ENCODE results near the gene TMEM52. TPM values are rescaled to one million over a fixed set of nuclear protein-coding genes. Genes with fewer than 3 reads are reported as not detected.

Gene TMEM52
- total and polyA plus RNA-seq, 2 of the 13 experiments (the other 11 are each of a cell fraction or from before 2014, with no cell fraction given), result 13.2 to 18.7 TPM

GRCh38 chr1:1891349-1892078 is 27.6 kb downstream of the TMEM52 start (continued):
- no peak for TF ChIP-seq KLF15 (CRISPR knock-in tag; IDR thresholded peaks at IDR 0.05; ENCODE audit: borderline replicate concordance)
- no peak for TF ChIP-seq STAG1 (CRISPR knock-in tag; IDR thresholded peaks at IDR 0.05)
- no peak for TF ChIP-seq NR1H2 (CRISPR knock-in tag; IDR thresholded peaks at IDR 0.05; ENCODE audit: borderline replicate concordance, low read depth)

GRCh38 chr1:1890506-1891348 is 28.4 kb downstream of the TMEM52 start, which contains the start of gene GNB1:
Gene GNB1 (minus strand): TSS chr1:1891087. CDS start chr1:1825453, 65,634 bp downstream.
- H3K79me2 ChIP-seq (ENCODE audit: insufficient read depth, low read length), result peaks cover 52% of the 10 kb centered on the region
- TF ChIP-seq PHF21A (CRISPR knock-in tag; IDR thresholded peaks at IDR 0.05) (0 out of 2 replicates have a peak, but pooled peaks have one; percentile 7), TBL1XR1 (IDR thresholded peaks at IDR 0.05; ENCODE audit: borderline replicate concordance, low read length, partially characterized antibody) (no peak), YEATS4 (CRISPR knock-in tag; IDR thresholded peaks at IDR 0.05; ENCODE audit: borderline replicate concordance) (peak; percentile 61; the same call in 1 of the 2 replicates), HNRNPK (IDR thresholded peaks at IDR 0.05; ENCODE audit: low read depth, low read length, poor library complexity, severe bottlenecking) (peak; percentile 49), ZBTB2 (CRISPR knock-in tag; IDR thresholded peaks at IDR 0.05; ENCODE audit: low read depth) (peak; percentile 71; the same call in 1 of the 2 replicates), ATF3 (CRISPR knock-in tag; IDR thresholded peaks at IDR 0.05) (peak; percentile 40; the same call in 1 of the 2 replicates), HOXA7 (CRISPR knock-in tag; IDR thresholded peaks at IDR 0.05) (no peak), ZNF17 (CRISPR knock-in tag; IDR thresholded peaks at IDR 0.05) (no peak), HNRNPLL (IDR thresholded peaks at IDR 0.05; ENCODE audit: low read depth, low read length, poor library complexity, severe bottlenecking) (peak; percentile 37), ZNF34 (CRISPR knock-in tag; IDR thresholded peaks at IDR 0.05; ENCODE audit: borderline replicate concordance) (no peak), RBFOX2 (IDR thresholded peaks at IDR 0.05; ENCODE audit: low read depth, low read length) (peak; percentile 86), YEATS2 (CRISPR knock-in tag; IDR thresholded peaks at IDR 0.05; ENCODE audit: borderline replicate concordance) (peak; percentile 58; the same call in 1 of the 2 replicates), HMGXB4 (CRISPR knock-in tag; IDR thresholded peaks at IDR 0.05; ENCODE audit: borderline replicate concordance in 1 of 2, low read depth in 1 of 2) (0 out of 4 replicates have a peak, but pooled peaks of 1 of the 2 experiments have one; percentile 63)

More at GRCh38 chr1:1890506-1891348, 28.4 kb downstream of the TMEM52 start, which contains the start of gene GNB1:
- intact Hi-C loops (cut with micrococcal nuclease; ENCODE audit: unreplicated experiment), result no loop called here
- H2AFZ ChIP-seq (ENCODE audit: low read length), result no peak within 1 kb of the TSS
- peak within 1 kb of the TSS; percentile 93 for H3K9ac ChIP-seq (ENCODE audit: insufficient read depth, low read depth, low read length)
- peak within 1 kb of the TSS; percentile 85 to 99 (median 90) for H3K4me3 ChIP-seq (replicated peaks in 1 of 3; ENCODE audit: insufficient read depth in 1 of 3, low read depth in 2 of 3, low read length in 3 of 3)
- FAIRE-seq (no peak), ATAC-seq (peak; percentile 33), DNase-seq (ENCODE audit: low spot score) (peak; percentile 70)
- peak within 1 kb of the TSS; percentile 87 for H3K27ac ChIP-seq (ENCODE audit: extremely low read length, insufficient read depth, low read length)
- peaks cover 37% of the 10 kb centered on the region for H4K20me1 ChIP-seq (ENCODE audit: insufficient read depth, low read length)
- ChIA-PET CTCF (ENCODE audit: low intra/inter-chr PET ratio, low total read pairs) (no interaction called here), POLR2A (interaction anchor here (1.1 to 1.9 kb wide), 3 partner anchors 9 to 18 kb away, joined by 4 to 6 read pairs (median 5); no protein-coding TSS in a partner anchor)
- BruUV-seq (replicated peaks), result no TSS peak
- 1% methylated on average over 20 of the region's 137 CpGs for WGBS (ENCODE audit: low lambda C conversion rate)
- peak within 1 kb of the TSS; percentile 96 for H3K4me2 ChIP-seq (ENCODE audit: low read depth, low read length)
- peaks cover 74% of the 10 kb centered on the region for H3K4me1 ChIP-seq (ENCODE audit: insufficient read depth, low read length)
- in situ Hi-C loops (cut with HindIII; ENCODE audit: extremely low pct_ligation_motif_present, low pct_unique_long_range_greater_than_20kb), result no loop called here
- no peaks in the 10 kb centered on the region for H3K9me3 ChIP-seq (ENCODE audit: low read length)
- H3K36me3 ChIP-seq (replicated peaks in 1 of 2; ENCODE audit: control insufficient read depth in 1 of 2, insufficient read depth in 2 of 2, low read length in 2 of 2), result no peaks in the 10 kb centered on the region
- H3K27me3 ChIP-seq (ENCODE audit: control insufficient read depth in 1 of 2, insufficient read depth in 2 of 2, low read length in 2 of 2), result no peaks in the 10 kb centered on the region; a peak in 1 of 5 replicates
